C4-2B (cell line): ENCODE measurements around the gene NFIA.

ENCODE experiments used
- H3K27ac ChIP-seq: fragments of 450-650 bp; 2 replicates; pipeline ENCODE4 v1.5.1; 2017
- ZFX ChIP-seq: fragments of 450-650 bp; IDR thresholded peaks from 2 replicates; pipeline ENCODE4 v1.6.1; 2017
- TF ChIP-seq, protein P1 (sequence below): fragments of 450-650 bp; conservative IDR thresholded peaks from 2 replicates; pipeline ENCODE4 v1.5.1; 2017; ENCODE audit warnings: mild to moderate bottlenecking

Gene NFIA

DNA sequence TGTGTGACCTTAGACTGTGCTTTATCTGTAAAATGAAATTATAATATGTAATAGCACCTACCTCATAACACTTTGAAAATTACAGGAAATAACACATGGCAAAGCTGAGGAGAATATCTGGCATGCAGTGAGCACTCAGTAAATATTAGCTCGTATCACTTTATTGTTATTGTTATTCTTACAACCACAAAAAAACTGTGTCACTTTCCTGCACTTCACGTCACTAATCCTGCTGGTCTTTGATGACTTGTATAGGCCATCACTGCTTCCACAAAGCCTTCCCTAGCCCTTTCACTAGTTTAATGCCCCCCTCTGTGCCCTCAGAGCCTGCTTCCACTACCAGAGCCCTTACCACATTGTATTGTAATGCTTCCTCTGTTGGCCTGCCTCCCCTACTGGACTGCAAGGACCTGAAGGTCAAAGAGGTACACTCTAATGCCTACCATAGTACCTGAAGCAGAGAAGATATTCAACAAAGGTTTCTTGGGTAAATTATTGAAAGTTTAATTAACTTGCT, 231.6 kb downstream of the NFIA start:
- no peak overlapping the region for H3K27ac ChIP-seq
- no peak for TF ChIP-seq ZFX
- TF ChIP-seq, protein P1, sequence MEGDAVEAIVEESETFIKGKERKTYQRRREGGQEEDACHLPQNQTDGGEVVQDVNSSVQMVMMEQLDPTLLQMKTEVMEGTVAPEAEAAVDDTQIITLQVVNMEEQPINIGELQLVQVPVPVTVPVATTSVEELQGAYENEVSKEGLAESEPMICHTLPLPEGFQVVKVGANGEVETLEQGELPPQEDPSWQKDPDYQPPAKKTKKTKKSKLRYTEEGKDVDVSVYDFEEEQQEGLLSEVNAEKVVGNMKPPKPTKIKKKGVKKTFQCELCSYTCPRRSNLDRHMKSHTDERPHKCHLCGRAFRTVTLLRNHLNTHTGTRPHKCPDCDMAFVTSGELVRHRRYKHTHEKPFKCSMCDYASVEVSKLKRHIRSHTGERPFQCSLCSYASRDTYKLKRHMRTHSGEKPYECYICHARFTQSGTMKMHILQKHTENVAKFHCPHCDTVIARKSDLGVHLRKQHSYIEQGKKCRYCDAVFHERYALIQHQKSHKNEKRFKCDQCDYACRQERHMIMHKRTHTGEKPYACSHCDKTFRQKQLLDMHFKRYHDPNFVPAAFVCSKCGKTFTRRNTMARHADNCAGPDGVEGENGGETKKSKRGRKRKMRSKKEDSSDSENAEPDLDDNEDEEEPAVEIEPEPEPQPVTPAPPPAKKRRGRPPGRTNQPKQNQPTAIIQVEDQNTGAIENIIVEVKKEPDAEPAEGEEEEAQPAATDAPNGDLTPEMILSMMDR: no peak

DNA sequence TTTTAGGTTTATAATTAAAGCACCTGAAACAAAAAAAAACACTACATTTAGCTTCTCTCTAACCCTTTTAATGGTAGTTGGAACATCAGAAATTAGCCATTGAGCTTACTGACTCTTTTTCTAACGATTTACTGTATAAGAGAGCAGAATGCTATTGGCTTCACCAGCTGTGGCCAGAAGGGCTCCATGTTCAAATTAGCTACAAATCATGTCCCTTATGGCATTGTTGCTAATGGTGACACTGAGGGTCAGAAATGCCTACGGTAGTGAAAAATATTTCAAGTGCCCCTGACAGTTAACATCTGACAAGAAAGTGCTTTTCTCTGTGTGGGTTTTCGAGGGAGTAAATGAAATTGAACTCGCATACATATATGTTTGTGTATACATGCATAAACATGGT, 232.7 kb downstream of the NFIA start:
- no peak for TF ChIP-seq ZFX
- TF ChIP-seq, protein P1: no peak
- H3K27ac ChIP-seq: no peak overlapping the region

DNA sequence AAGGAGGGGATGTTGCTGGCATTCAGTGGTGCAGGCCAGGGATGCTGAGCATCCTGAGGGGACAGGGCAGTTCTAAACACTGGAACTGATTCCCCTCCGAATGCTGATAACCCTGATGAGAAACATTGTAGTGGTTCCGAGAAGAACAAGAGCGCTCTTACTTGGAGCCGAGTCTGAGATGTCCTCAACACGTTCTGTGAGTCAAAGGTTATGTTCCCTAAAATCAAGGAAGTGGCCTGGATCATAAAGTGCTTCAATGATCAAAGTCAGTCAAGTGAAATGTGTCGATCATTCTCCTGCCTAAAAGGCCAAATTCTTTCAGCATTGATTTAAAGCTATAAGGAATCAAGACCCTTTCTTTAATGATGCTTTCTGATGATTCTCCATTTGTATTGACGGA, 234.1 kb downstream of the NFIA start:
- H3K27ac ChIP-seq: no peak overlapping the region
- TF ChIP-seq ZFX: no peak
- TF ChIP-seq, protein P1: no peak

DNA sequence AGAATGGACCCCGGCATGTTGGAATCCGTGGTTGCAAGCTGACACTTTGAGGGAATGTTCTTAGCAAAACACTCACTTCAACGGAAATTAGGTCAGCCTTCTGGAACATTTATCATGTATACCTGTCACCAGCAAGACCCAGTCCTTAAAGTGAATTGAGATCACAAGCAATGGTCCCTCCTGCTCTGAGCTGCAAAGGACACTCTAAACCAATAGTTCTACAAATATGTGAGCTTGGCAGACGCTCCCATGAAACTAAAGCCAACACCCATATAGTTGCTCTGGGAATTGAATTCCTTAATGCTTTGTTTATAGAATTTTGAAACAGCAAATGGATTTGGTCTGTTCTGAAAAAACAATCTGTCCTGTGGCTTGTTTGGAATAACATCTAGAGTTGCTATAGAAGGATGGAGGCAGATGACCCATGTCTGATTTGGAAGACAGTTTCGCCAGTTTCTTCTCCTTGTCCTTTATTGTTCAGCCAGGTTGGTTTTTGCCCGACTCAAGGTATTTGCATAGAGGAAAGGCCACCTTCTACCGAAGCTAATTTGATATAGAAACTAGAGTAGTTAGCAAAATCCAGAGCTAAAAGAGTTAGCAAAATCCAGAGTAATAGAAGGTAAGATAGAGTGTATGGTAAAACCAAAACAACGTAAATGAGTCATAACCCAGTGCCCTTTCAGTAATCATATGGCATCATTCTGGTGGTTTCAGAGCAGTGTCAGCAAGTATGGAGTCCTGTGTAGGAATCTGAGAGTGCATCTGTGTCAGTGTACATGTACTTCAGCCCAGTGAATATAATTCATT, 236.2 kb downstream of the NFIA start:
- no peak overlapping the region for H3K27ac ChIP-seq
- no peak for TF ChIP-seq ZFX
- TF ChIP-seq, protein P1: no peak

DNA sequence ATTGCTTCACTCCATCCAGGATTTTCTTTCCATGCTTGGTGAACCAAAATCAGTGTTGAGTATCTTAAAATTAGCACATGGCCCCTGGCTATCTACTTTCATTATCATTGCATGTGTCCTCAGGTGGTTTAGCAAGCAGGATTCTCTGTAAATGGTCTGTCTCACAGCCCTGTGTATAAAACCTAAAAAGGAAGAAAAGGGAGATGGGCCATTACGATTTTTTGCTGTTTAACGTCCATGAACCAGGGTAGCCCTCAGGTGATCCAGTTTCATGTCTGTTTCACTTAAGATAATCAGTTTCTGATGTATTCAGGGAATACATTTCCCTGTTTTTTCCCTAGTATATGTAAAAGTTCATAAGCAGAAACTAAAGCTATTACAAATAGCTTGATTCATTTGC, 238.2 kb downstream of the NFIA start:
- TF ChIP-seq ZFX: no peak
- TF ChIP-seq, protein P1: no peak
- H3K27ac ChIP-seq: no peak overlapping the region

DNA sequence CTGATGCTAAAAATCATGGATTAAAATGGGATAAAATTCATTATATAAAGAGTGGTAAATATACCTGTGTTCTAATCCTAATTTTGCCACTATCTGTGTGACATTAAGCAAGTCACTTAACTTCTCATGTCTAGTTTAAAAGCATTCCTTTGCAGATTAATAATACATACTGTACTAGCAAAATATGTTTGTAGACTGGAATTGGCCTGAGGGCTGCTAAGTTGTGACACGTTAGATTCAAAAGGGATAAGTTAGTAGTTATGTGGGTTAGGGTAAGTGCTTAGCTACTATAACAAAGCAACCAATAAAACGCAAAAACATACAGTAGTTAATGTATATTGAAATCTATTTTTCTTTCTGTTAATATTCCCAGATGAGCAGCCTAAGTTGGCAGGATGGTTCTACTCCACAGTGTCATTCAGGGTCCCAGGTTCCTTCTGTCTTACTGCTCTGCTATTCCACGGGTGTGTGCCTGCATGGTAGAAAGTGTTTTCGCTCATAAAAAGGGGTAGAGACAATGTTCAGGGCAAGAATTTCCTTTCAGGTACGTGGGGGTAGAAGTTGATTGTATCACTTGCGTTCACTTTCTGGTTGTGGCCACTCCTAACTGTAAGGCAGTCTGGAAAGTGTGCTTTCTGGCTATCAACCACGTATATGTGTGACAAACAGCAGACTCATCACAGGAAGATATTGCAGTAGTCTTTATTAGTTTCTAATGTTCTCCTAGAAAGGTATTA, 239.8 kb downstream of the NFIA start:
- no peak overlapping the region for H3K27ac ChIP-seq

More for the DNA sequence above, 239.8 kb downstream of the NFIA start:
- no peak for TF ChIP-seq ZFX
- TF ChIP-seq, protein P1: no peak
